Measurements from ENCODE around the gene CCNL2.
"Not testable (repeated sequence)": the region's sequence is repeated elsewhere in the genome, so short reads cannot be mapped to it uniquely, and the experiment has no call there.

CCNL2 gene

GRCh38 chr1:1399872-1400575 is 889 bp upstream of the CCNL2 start:
- DNase-seq (ENCODE audit: low spot score): no peak

- no peak for DNase-seq (ENCODE audit: low spot score)
These were observed 403 bp downstream of the CCNL2 start for GRCh38 chr1:1398677-1399186.

- no peak for DNase-seq (ENCODE audit: low spot score)
These were observed 1.2 kb downstream of the CCNL2 start for GRCh38 chr1:1397839-1398523.

DNA sequence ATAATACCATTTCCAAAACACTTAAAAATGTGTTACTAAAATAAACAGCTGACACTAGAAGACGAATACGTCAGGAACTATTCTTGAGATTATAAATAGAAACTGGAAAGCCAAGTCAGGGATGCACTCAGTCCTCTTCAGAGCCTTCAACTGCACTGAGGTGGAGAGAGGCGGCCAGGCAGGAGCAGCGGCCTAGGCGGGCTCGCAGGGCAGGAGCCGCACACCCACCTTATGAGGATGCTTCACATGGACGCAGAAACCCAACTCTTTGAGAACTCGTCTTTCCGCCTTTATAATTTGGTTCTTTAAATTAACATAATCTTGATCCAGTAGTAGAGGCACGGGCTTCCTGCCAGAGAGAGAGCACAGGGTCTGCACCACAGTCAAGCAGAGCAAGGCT is 4.0 kb downstream of the CCNL2 start:
- DNase-seq (ENCODE audit: low spot score): no peak

- no peak for DNase-seq (ENCODE audit: low spot score)
These were observed 5.0 kb downstream of the CCNL2 start for GRCh38 chr1:1394116-1394515.

- DNase-seq (ENCODE audit: low spot score): no peak
These were observed 5.7 kb downstream of the CCNL2 start for GRCh38 chr1:1393428-1393827.

DNA sequence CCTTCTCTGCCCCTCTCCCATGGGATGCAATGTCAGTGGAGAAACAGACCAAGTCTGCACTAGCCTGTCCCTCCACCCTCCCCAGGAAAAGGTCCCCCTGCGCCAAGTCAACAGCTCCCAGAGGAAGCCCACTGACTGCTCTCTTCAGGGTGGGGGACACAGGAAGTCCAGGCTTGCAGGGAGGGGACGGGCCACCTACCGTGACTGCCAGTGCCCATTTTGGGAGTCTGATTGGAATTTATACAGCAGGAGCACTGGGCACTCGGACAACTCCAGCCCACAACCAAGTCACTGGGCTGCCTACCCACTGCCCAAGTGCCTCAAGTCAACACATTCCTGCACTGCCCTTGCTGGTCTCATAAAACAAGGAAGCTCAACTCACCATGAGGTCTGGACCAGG is 6.1 kb downstream of the CCNL2 start:
- no peak for DNase-seq (ENCODE audit: low spot score)

GRCh38 chr1:1391225-1391624 is 7.9 kb downstream of the CCNL2 start:
- no peak for DNase-seq (ENCODE audit: low spot score)

DNA sequence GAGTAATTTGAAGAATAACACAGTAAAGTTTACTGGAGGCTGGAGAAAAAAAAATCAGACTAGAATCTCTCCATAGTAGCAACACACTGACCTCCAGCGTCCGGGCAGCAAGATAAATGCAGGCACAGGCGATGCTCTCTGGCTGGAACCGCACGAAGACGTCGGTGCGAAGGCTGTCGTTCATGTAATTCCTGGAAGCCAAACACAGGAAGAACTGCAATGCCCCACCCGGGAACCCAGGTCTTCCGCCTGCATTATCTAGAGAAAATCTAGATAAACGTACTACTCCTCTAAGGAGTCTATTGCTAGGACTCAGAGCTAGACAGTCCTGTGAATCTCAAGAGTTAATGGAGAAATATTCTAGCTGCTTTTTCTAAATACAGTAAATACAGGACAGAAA is 8.5 kb downstream of the CCNL2 start:
- DNase-seq (ENCODE audit: low spot score): no peak

DNA sequence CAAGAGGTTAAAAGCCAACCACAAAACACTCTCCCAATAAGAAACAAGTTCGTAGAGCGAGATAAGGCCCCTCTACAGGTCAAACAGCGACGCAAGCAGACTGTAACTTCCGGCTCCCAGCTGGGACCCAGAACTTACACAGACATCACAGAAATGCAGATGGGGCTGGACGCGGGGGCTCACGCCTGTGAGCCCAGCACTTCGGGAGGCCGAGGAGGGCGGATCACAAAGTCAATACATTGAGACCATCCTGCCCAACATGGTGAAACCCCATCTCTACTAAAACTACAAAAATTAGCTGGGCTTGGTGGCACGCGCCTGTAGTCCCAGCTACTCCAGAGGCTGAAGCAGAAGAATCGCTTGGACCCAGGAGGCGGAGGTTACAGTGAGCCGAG is 11.1 kb downstream of the CCNL2 start:
- DNase-seq (ENCODE audit: low spot score): no peak

DNA sequence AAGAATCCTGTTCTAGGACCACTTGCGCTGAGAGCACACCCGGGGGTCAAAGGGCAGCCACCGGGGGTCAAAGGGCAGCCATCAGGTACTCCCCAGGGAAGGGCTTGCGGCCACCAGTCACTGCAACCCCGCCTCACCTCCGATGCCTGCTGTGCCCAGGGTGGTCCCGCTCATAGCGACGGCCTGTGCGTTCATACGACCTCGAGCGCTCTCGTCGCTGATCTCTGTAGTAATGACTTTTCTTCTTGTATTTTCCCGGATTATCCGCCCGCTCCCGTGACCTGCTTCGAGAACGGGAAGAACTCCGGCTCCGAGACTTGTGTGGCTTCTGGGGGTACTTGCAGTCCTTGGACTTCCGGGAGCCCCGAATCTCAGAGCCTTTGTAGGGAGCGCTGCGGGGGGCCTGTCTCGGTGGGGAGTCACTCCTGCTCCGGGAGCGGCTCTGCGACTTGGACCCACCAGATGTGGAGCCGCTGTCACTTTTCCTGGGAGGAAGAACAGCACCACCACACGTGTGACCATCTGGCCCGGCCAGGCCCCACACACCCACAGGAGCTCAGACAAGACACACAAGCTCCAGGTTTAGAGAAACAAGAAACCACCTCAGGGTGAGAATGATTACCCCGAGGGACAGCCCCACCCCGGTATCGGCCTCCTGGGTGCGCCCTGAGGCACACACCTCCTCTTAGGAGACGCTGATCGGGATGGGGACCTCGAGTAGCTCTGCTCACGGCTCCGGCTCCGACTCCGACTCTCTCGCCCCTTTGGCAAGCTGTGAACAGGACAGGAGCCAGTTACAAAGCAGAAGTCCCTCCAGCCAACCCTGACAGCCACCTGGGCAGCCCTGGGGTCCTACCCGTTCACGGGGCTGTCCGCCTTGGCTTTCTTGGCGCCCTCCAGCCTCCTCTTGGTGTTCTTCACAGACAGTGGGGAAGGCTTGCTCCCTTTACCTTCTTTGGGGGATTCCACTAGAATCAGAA is 11.7 kb downstream of the CCNL2 start:
- no peak for DNase-seq (ENCODE audit: low spot score)

- DNase-seq (ENCODE audit: low spot score): no peak
These were observed 13.2 kb downstream of the CCNL2 start for GRCh38 chr1:1385931-1386330.

DNA sequence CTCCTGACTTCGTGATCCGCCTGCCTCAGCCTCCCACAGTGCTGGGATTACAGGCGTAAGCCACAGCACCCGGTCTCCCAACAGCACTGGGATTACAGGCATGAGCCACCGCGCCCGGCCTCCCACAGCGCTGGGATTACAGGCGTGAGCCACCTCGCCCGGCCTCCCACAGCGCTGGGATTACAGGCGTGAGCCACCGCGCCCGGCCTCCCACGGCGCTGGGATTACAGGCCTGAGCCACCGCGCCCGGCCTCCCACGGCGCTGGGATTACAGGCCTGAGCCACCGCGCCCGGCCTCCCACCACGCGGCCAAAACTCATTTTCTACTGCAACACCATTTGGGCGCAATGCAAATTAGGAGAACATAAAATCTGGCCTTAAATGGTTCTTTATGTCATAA is 13.8 kb downstream of the CCNL2 start:
- DNase-seq (ENCODE audit: low spot score): not testable (repeated sequence)

DNA sequence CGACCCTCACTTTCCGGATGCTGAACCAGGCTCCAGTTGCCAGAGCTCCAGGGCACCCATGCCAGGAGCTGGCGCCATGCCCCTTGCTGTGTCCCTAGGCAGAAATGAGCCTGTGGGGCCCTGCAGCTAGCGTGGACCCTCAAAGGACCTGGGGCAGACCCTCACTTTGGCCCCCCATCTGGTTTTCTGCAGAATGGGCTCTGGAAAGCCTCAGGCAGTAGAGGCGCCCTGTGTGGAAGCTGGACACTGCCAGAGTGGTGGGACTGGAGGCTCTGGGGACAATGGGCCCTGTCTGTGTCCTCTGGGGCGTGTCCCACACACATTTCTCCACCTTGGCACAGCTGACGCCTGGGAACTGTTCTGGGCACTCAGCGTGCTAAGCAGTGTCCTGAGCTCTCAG is 17.8 kb downstream of the CCNL2 start:
- no peak for DNase-seq (ENCODE audit: low spot score)

DNA sequence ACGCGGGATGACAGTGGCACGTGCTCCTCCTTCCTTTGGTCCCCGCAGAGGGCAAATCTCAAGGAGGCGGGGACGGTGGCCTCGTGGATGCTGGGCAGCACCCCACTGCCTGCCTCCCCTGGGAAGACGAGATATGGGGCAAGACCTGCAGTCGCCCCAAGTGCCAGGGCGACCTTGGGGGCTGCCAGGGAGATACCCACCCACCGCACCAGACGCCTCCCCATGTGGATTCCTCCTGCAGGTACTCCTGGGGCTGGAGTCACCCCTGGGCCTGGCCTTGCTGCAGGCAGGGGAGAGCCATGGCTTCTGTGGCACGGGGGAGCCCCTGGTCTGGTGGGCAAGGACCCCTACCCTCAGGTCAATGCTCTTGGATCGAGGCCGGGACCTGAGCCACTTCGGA is 18.3 kb downstream of the CCNL2 start:
- no peak for DNase-seq (ENCODE audit: low spot score)

DNA sequence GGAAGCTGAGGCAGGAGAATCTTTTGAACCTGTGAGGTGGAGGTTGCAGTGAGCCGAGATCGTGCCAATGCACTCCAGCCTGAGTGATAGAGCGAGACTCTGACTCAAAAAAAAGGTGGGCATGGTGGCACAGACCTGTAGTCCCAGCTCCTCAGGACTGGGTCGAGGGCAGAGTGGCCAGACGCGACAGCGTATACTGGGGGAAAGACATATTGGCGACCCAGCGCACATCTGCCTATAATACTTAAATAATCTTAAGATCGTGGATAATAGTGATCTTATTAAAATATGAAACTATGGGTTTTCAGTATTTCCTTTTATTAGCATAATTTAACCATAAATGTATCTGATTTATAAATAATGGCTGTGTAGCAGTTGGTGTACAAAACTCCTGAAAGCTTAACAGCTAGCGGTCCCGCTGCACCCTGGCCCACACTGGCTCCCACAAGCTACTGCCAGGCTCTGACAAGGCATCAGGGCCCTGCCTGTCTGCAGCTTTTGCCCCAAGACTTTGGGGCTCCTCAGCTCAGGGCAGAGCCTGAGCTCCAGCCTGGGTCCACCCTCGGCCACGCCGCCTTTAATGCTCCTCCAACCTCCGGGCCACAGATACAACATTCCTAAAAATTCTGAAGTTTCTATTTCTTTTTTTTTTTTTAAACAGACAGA is 21.5 kb downstream of the CCNL2 start:
- DNase-seq (ENCODE audit: low spot score): no peak

- no peak for DNase-seq (ENCODE audit: low spot score)
These were observed 22.4 kb downstream of the CCNL2 start for GRCh38 chr1:1376551-1377226.

DNA sequence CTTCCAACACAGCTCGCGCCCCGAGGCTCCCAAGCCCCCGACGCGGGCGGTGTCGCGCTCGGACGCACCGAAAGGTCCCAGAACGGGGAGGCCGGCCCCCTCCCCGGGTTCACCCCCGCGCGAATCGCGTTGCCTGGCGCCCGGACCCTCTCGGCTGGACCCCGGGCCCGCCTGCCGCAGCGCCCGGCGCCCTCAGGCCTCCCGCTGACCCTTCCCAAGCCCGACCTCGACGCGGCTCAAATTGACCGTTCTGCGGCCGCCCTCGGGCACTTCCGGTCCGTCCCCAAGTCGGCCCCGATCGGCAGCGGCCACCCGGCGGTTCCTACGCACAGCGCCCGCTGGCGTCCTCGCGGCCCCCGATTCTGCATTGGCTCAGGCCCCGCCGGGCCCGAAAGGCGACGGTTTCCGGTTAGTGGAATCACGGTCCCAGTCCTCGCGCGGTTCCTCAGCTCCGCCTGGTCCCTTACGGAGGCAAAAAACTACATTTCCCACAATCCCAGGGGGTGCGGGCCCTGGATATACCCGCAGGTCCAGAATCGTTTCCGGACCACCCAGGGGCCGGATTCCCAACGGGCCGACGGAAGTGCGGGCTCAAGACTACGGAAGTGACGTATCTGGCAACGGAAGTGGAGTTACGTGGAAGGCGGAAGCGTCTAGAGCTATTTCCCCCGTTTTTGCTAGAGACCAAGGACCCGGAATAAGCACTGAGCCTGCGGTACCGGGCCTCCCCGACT is 24.0 kb downstream of the CCNL2 start, which contains the start of gene AURKAIP1:
AURKAIP1 (minus strand) TSS at position 279 of the 734 bp plus-strand sequence. CDS start 451 bp downstream, outside the sequence.
- DNase-seq (ENCODE audit: low spot score): peak; percentile 100

DNA sequence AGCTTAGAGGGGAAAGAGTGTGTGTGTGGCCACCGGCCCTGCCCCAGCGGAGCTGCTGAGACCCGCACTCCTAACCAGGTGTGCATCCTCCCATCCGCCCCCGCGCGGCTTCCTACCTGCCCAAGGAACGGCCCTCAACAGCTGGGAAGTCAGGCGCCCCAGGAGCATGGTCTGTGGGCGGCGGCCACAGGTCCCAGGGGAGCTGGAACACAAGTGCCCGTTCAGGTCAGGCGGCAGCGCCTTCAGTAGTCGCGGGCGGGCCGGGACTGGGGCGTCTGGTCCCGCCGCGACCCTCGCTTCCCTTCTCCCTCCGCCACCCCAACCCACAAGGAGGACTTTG is 24.6 kb downstream of the CCNL2 start:
- no peak for DNase-seq (ENCODE audit: low spot score)

GRCh38 chr1:1373815-1374588 is 25.1 kb downstream of the CCNL2 start:
- DNase-seq (ENCODE audit: low spot score): no peak

Data from putamen (tissue), 1 donor.